H1 (cell line): ENCODE results near the gene TTC9. TPM values are rescaled to one million over a fixed set of nuclear protein-coding genes. Genes with fewer than 3 reads are reported as not detected.

Experiments used
- polyA plus RNA-seq, 7 experiments: library from polyadenylated mRNA; depleted of rRNA in 3 of 7; stranded (reverse) in 5 of 7; unstranded in 2 of 7; fragments of >200 nt in 5 of 7; fragments of 200-250 nt in 2 of 7; gene quantifications; 1 replicate in 5 of 7; 2 replicates in 1 of 7; 4 replicates in 1 of 7; pipeline versions ENCODE4 v1.2.1 to v1.2.3, GENCODE V29; 2011 to 2013; ENCODE audit warnings: missing spikeins in 2 of 7, mixed read lengths in 2 of 7
- small RNA-seq: library from polyadenylated mRNA; stranded (forward); fragments of <200 nt; extraction: miRNeasy Mini kit (QIAGEN cat#:217004); gene quantifications from one replicate; pipeline ENCODE3, GENCODE V24; 2013; ENCODE audit not compliant: insufficient read depth
- total RNA-seq: library from RNA; stranded (reverse); fragmentation: NEBNext Ultra II Directional; extraction: Animal tissue kit (Norgen Biotek cat#: 25700); gene quantifications from 2 replicates; pipeline ENCODE4 v1.2.1, GENCODE V29; 2021

TTC9 gene
- total and polyA plus RNA-seq, 2 of the 8 experiments (the other 6 are each of a cell fraction or from before 2014, with no cell fraction given): 21.0 to 29.5 TPM

Small RNA genes lying within 50 kb of the gene (small RNA-seq; reads per million reads assigned to genes)
- not detected for gene RN7SL77P

Other genes with a start within 250 kb of the TTC9 start
- 29.7 and 30.6 TPM in 2 replicates for gene SYNJ2BP, start 224.8 kb upstream of the TTC9 start, total RNA-seq
- 5.8 and 9.6 TPM in 2 replicates for gene SYNJ2BP, start 224.8 kb upstream of the TTC9 start, polyA plus RNA-seq (2011; rRNA removed)
- gene ADAM21, start 189.7 kb upstream of the TTC9 start, total RNA-seq: not detected in 2 replicates
- gene ADAM21, start 189.7 kb upstream of the TTC9 start, polyA plus RNA-seq (2011; rRNA removed): 0.03 and 0.09 TPM in 2 replicates
- 0.26 TPM in 1 of 2 replicates, not detected in the other for gene ADAM20, start 106.9 kb upstream of the TTC9 start, total RNA-seq
- 0.08 and 0.11 TPM in 2 replicates for gene ADAM20, start 106.9 kb upstream of the TTC9 start, polyA plus RNA-seq (2011; rRNA removed)
- 39.7 and 43.7 TPM in 2 replicates for gene MED6, start 41.3 kb upstream of the TTC9 start, total RNA-seq
- gene MED6, start 41.3 kb upstream of the TTC9 start, polyA plus RNA-seq (2011; rRNA removed): 16.9 and 33.1 TPM in 2 replicates
- gene MAP3K9, start 167.6 kb downstream of the TTC9 start, total RNA-seq: 23.7 and 24.7 TPM in 2 replicates
- 9.7 and 9.8 TPM in 2 replicates for gene MAP3K9, start 167.6 kb downstream of the TTC9 start, polyA plus RNA-seq (2011; rRNA removed)